NCI-H1092 treated with DMSO at 0.1 percent for 48 hours (cell line): ENCODE measurements around the gene LPCAT1.
A peak's percentile ranks its signal among the peaks of the same experiment; 100 is the strongest.
"Not testable (repeated sequence)": the region's sequence is repeated elsewhere in the genome, so short reads cannot be mapped to it uniquely, and the experiment has no call there.

Experiments
- DNase-seq: peaks from one replicate; lab custom pipeline; 2025; lab: John Stamatoyannopoulos, UW

Gene LPCAT1

GRCh38 chr5:1540831-1541701, 17.3 kb upstream of the LPCAT1 start:
- DNase-seq, result no peak

- DNase-seq, result no peak
These were observed 16.4 kb upstream of the LPCAT1 start for GRCh38 chr5:1540166-1540565.

GRCh38 chr5:1539393-1540161, 15.8 kb upstream of the LPCAT1 start:
- DNase-seq, result not testable (repeated sequence)

DNA sequence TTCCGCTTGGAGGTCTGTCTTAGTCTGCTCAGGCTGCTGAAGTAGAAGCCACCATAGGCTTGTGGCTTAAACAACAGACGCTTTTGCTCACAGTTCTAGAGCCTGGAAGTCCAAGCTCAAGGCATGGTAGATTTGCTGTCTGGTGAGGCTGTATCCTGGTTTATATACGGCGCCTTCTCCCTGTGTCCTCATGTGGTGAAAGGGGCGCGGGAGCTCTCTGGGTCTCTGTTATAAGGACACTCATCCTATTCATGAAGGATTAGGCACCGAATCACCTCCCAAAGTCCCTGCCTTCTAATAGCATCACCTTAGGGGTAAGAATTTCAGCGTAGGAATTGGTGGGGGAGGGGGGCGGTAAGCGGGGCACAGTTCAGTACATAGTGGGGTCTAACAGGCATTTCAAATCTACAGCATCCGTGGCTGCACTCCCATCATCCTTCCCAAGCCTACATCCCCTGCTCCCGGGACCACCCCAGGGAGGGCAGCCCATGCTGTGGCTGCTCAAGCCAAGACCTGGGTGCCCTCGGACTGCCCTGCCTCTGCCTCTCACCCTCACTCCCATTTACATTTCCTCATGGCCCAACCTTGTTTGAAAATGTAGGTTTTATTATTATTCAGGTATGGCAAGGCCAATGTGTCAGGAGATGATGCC, 15.1 kb upstream of the LPCAT1 start:
- DNase-seq, result no peak

- no peak for DNase-seq
These were observed 14.5 kb upstream of the LPCAT1 start for GRCh38 chr5:1538276-1538675.

- DNase-seq, result no peak
These were observed 13.9 kb upstream of the LPCAT1 start for GRCh38 chr5:1537603-1538154.

DNA sequence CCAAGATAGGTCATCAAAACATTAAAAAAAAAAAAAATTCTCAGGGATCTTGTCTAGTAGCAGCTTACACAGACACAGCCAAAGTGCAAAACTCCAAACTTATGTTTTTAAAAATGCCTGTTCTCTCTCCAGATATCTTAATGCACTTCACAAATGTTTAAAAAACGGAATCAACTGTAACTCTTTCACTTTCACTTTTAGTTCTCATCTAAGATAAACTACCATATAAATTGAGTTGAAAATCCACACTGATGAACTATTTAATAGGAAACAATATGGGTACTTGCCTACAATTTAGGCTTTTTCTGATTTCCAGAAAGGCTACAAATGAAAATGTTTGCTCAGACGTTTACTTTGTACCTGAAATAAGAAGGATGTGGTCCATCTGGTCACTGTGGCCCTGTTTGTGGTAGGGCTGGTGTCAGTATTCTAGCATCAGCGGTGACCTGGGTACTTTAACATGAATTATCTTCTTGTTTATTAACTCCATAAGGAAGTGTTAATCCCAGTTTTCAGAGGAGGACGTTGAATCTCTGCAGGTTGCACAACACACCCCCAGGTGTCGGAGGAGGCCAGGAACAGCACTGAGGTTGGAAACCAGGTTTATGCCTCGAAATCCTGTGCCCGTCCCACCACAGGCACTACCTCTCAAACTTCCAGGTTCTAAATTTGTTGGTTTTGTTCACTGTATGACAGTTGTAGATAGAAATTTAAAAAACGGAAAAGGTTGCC, 13.3 kb upstream of the LPCAT1 start:
- DNase-seq, result no peak

GRCh38 chr5:1536322-1536845, 12.6 kb upstream of the LPCAT1 start:
- DNase-seq, result no peak

DNA sequence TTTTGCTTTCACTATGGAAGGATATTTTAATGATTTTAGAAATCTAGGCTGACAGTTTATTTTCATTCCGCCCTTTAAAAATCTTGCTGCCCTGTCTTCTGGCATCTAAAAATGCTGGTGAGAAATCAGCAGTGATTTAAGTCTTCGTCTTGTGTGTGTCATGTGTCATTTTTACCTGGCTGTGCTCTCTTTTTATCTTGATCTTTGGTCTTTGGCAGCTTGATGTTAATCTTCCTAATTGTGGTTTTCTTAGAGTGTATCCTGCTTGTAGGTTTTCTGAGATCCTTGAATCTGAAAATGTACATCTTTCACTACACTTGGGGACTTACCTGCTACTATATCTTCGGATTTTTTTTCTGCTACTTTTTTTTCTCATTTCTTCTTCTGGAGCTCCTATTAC, 11.9 kb upstream of the LPCAT1 start:
- no peak for DNase-seq

GRCh38 chr5:1532384-1532783, 8.6 kb upstream of the LPCAT1 start:
- DNase-seq, result no peak

DNA sequence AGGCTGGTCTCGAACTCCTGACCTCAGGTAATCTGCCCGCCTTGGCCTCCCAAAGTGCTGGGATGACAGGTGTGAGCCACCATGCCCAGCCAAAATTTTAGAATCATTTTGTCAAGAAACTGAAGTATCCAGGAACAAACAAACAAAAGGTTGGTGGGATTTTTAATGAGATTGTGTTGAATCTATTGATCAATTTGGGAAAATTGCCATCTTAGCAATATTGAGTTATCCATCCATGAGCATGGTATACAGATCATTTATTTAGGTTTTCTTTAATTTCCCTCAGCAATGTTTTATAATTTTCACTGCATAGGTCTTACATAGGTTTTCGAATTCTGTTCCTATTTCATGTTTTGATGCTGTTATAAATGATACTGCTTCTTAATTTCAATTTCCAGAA, 5.7 kb upstream of the LPCAT1 start:
- no peak for DNase-seq

GRCh38 chr5:1527533-1528205, 3.9 kb upstream of the LPCAT1 start:
- DNase-seq, result no peak

DNA sequence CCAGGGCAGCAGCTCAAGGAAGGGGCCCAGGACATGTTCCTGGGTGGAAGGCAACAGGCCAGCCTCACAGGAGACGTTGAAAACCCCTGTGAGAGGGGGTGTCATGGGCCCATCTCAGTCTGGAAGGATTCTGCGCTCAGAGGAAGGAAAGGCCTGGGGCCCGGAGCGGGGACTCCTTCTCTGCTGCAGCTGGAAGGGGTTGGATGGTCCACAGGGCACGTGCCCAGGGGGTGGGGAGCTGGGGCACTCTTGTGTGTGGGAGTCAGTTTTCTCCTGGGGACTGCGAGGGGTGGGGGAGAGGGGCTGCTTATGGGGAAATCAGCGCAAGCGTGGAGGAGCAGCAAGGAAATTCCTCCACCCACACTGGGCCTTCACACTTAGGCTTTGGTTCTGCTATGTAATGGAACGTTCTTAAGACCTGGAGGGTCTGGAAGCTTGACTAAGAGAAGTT, 2.9 kb upstream of the LPCAT1 start:
- no peak for DNase-seq

DNA sequence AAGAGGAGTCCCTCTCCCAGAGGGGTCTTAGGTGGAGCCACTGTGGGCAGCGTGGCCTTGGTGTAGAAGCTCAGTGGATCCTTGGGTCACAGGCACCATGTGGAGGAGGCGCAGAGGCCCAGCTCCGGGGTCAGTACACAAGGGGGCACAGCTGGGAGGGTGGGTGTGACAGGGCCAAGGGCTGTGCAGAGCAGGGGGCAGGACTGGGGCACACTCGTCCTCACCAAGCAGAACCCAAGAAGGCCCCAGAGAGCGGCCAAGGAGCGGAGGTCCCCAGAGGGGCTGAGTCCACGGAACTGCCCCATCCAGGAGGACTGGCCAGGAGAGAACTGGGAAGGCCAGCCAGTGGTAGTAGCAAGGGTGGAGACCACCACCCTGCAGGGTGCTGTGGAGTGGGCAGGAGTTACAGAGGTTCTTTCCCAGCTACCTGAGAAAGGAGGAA, 2.5 kb upstream of the LPCAT1 start:
- DNase-seq, result no peak

DNA sequence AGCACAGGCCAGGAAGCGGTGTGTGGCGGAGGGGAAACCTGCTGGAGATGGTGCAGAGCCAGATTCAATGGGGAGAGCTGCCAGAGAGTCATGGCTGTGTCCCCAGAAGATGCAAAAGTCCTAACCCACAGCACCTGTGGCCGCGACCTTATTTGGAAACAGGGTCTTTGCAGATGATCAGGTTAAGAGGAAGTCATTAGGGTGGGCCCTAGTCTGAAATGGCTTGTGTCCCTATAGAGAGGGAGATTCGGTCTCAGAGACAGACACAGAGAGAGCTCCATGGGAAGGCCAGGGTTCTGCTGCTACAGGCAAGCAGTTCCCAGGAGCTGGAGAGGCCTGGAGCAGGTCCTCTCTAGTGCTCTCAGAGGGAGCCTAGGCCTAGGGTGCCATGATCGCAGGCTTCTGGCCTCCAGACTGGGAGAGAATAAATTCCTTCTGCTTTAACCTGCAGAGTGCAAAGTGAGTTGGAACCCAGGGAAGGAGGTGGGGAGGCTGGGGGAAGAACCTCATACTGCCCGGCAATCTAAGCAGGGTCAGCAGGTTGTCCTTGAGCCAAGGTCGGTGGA, 1.9 kb upstream of the LPCAT1 start:
- DNase-seq, result no peak

DNA sequence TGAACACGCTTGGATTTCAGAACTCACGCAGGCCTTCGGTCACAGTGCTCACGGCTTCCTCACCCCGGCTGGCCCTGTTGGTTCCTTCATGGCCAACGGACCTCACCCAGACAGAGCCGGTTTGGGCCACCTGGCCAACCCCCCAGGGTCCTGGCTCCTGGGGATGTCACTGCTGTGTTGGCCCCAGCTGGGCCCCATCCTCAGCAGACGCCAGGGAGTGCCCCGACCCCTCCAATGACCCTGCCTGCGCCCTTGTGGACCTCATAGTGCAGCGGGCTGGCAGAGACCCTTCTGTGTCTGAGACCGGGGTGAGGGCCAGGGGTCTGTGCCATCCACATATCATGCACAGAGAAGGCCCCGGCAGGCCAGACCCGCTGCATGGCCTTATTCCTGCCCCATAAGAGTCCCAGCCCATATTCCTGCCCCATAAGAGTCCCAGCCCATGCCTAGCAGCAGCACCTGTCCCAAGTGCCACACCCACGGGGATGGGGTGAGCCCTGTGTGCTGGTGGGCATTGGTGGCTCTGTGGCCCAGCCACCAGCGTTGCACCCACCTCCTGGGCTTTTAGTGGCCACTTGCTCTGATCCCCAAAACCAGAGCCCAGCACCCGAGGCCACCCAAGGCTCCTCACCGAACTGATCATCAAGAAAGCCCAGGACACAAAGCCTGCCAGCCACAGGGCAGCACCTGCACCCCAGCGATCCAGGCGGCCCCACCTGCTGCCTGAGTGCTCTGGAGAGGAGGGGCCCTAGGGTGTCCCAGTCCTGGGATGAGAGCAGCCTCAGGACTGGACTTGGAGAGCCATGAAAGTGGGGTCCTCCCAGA, 1.3 kb upstream of the LPCAT1 start:
- no peak for DNase-seq

DNA sequence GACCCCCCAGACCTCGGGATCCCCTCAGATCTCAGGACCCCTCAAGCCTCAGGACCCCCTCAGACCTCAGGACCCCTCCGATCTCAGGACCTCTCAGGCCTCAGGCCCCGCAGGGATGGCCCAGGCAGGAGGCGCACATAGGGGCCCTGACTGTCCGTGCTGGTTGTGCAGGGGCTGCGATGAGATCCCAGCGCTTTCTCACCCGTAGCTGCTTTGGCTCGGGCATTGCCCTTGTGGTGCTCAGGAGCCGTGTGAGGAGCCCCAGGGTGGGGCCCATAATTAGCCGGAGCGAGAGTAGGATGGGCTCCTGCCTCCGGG, 680 bp upstream of the LPCAT1 start:
- no peak for DNase-seq

DNA sequence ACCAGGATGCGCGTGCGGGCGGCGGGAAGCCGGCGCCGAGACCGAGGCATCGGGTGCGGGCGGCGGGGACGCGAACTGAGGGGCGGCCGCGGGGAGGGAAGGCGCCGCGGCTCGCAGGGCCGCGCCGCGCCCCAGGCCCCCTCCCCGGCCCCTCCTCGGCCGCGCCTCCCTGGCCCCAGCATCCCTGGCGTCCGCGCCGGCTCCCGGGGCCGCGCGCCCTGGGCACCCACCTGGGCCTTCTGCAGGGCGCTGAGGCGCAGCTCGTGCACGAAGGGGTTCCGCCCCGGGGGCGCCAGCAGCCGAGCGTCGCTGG, 324 bp downstream of the LPCAT1 start:
- peak; percentile 45 for DNase-seq

- no peak for DNase-seq
These were observed 920 bp downstream of the LPCAT1 start for GRCh38 chr5:1522601-1523479.
